GM18873 (cell line): Measurements from ENCODE around the gene OPCML.
A peak's percentile ranks its signal among the peaks of the same experiment; 100 is the strongest.

ENCODE experiments used
- ATAC-seq: cut with Tn5 transposase; IDR thresholded peaks from one replicate; pipeline ENCODE4 v1.9.1; 2021; ENCODE audit warnings: mild to moderate bottlenecking, moderate library complexity, moderate number of reproducible peaks; ENCODE audit not compliant: unreplicated experiment, low FRiP score

OPCML gene

DNA sequence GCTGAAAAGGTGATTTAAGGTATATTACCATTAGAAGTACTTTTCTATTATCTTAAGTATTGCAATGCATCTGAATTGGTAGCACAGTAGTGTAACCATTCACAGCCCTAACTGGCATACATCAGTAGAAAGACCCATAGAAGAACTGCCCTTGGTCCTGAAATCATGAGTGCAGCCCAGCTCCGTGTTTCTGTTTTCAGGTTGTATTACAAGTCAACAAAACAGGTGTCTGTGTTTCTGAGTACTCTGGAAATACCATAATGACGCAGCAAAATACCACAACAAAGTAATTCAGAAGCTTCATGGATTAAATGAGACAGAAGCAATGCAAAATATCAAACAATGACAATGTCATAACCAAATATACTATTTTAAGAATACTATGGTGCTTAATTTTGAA is 226.3 kb downstream of the OPCML start:
- ATAC-seq: no peak

- ATAC-seq: no peak
Observed at GRCh38 chr11:133305208-133305956, 226.9 kb downstream of the OPCML start.

DNA sequence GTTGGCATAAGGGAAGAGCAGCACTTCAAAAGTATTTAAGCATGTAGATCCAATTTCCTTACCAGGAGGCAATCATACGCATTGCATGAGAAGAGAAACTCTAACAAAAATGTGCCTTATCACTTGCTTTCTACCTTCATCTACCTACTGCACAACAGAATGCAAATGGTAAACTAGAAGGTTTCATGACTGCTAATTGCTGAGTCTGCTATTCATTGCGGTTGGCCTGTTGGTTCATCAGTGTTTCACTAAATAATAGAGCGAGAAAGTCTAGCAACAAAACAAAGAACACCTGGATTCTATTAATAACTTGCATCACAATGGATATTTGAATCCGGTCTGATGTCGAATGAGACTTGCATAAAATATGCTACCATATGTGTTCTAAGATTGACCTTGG is 229.0 kb downstream of the OPCML start:
- no peak for ATAC-seq

GRCh38 chr11:133302056-133302455 is 230.2 kb downstream of the OPCML start:
- ATAC-seq: no peak

DNA sequence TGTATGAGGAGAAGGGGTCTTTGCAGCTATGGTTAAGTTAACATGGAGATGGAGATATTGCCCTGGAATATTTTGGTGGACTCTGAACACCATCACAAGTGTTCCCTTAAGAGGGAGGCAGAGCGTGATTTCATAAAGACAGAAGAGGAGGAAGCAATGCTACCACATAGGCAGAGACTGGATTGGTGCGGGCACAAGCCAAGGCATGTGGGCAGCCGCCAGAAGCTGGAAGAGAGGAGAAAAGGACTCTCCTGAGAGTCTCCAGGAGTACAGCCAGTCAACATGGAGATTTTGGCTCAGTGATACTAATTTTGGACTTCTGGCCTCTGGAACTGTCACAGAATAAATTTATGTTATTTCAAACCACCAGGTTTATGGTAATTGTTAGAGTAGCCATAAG is 231.6 kb downstream of the OPCML start:
- ATAC-seq: no peak

GRCh38 chr11:133291780-133292179 is 240.5 kb downstream of the OPCML start:
- ATAC-seq: no peak

DNA sequence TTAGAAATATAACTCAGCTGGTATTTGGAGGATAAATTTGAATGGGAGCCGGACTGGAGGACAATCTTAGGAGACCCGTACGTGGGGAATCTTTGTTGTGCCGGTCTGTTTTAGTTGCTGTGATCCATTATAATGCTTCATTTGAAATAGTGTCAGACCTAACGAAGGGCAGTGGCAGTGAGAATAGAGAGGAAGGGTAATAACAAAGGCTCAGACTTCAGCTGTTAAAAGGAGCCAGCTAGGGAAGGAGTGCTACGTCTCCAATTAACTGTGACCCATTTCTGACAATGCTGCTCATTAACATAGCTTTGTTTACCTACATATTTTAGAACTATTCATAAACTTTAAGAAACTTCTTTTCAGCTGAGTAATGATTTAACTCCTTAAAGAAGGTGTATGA is 246.9 kb downstream of the OPCML start:
- no peak for ATAC-seq

DNA sequence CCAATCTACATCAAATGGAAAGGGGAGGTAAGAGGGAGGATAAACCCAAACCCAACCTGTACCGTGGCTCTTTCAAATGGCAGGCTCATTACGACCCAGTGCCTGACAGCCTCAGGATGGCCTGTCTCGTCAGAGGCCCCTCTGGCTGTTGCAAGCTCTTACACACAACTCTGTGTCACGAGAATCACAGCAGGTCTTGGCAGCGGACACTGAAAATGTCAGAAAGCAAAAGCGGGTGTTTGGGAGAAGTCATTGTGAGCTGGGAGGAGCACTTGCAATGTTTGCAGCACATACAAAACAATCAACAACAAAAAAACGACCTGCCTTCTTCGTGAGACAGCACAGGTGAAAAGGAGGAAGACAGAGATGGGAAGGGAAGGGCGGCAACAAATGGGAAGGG is 248.1 kb downstream of the OPCML start:
- ATAC-seq: no peak

GRCh38 chr11:133277886-133278285 is 254.4 kb downstream of the OPCML start:
- no peak for ATAC-seq

DNA sequence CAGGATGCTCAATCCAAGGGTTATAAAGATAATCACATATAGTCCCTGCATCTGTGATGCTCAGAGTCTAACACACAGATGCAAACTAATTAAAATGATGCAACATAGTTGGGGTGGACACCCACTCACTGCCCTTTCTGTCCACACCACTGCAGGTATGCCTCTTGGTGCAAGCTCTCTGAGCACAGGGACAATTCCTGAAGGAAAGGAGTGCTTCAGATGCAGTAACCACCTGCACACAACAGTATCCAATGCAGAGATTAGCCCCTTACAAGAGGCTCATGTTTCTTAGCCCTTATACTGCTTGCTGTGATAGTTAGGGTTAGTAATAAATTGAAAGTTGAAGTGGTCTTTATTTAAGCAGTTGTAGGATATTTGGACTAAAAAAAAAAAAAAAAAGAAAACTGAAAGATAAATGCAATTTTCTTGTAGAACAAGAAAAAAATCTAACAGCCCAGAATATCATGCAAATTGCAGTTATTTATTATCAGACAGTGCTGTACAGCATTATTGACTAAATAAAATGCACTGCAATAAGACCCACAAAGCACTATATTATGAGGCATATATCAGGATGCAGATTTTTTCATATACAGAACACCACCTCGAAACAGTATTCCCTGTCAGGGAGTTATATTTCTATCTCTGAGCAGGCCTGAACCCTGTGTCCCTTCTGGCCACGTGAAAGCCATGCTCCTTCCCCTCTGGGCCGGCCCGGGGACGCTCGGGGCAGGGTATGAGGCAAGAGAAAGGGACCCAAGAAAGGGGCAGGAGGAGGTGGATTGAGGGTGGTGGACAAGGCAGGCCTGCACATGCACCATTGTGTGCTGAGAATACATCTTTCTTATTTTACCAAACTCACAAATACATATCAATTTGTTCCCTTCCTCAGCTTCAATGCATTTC is 260.2 kb downstream of the OPCML start:
- ATAC-seq: no peak

DNA sequence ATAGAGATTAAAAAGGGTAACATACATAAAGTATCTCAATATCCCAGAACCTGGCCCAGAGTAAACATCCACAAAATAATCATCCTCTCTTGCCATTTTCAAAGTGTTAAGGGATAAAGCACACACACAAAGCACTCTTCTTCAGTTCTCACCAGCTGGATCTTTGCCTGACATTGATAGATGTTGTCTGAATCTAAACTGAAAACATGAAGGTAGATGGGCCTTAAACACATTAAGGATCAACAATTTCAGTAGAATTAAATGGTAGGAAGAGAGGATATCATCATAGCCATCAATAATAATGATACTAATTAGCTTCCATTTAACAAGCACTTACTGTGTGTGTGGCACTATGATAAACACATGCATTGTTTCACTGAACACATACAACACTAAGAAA is 261.1 kb downstream of the OPCML start:
- ATAC-seq: no peak

DNA sequence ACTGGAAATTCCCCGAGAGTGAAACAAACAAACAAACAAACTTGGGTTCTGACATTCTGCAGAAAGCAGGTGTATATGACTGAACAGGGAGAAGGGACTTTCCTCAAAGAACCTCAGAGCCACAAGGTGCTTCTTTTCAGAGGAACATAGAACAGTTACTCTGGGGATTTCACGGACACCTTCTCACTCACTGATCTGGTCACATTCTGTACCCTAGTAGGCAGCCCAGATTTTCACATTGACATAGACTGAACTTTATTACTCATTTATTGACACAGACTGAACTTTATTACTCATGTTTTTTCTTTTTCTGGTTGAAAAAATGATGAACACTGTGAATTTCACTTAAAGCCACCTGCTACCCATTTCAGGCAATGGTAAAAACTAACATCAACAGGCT is 263.0 kb downstream of the OPCML start:
- ATAC-seq: peak; percentile 99

DNA sequence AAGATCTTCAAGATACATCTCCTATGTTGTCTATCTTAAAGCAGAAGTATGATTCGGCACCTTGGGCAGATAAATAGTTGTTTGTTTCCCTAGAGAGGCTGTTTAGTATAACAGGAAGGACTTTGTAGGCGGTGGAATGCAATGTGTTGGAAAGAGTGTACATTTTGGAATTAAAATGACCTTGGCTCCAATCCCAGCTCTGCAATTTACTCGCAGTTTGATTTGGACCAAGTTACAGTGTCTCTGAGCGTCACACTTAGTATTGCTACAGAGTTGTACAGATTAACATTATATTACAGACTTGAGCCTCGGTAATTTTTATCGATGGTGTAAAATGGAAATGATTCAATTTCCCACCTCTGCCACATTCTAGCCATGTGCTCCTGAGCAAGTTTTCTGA is 265.3 kb downstream of the OPCML start:
- no peak for ATAC-seq

- ATAC-seq: no peak
Observed at GRCh38 chr11:133265530-133266035, 266.7 kb downstream of the OPCML start.

- no peak for ATAC-seq
Observed at GRCh38 chr11:133263332-133263731, 269.0 kb downstream of the OPCML start.

DNA sequence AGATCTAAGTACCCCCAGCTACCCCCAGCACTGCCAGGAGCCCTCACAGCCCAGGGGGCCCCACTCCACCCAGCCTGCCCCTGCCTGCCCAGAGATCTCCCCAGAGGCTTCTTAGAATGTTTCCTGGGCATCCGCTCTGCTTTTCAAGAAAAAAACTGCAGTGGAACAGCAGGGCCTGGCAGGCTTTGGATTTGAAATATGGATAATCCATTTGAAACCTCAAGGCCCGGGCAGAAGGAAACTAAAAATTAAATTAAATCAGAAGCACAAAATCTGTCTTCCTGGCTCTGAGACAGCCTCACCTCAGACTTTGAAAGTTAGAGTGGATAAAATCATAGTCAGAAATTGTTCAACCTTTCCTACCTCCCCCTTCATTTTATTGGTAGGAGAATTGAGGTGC is 273.6 kb downstream of the OPCML start:
- ATAC-seq: no peak

GRCh38 chr11:133254601-133255000 is 277.7 kb downstream of the OPCML start:
- no peak for ATAC-seq

GRCh38 chr11:133253570-133253969 is 278.7 kb downstream of the OPCML start:
- ATAC-seq: no peak

DNA sequence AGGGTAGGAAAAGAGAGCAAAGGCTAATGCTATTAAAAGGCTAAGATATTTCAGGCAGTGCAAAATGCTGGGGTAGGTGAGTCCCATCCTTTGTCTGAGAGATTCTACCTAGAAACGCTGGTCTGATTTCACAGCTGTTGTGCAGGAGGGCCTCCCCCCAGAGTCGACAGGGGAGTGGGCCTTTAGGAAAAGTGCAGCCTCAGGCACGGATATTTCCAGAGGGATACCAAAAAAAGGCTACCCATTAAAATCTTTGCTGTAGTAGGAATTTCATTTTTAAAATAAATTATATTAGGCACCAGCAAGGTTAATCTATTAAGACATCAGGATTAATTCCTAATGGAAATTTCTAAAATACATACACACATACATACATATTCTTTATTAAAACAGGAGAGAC is 280.5 kb downstream of the OPCML start:
- no peak for ATAC-seq

DNA sequence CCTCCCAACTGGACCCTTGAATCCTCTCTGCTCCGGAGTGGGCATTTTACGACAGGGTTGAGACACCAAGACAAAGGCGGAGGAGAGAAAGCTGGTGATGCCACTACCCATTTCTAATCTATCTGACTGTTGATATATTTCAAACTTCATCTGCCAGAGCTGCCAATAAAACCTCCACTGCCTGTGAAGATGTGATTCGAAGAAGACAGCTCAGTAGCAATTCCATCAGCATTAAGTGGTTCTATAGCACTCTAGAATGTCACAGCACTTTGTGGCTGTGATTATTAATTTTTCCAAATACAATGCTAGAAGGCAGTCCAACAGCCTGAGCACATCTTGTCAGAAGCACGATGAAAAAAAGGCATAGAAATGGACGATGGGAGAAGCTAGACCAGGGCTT is 282.8 kb downstream of the OPCML start:
- no peak for ATAC-seq

- no peak for ATAC-seq
Observed at GRCh38 chr11:133249065-133249464, 283.2 kb downstream of the OPCML start.

DNA sequence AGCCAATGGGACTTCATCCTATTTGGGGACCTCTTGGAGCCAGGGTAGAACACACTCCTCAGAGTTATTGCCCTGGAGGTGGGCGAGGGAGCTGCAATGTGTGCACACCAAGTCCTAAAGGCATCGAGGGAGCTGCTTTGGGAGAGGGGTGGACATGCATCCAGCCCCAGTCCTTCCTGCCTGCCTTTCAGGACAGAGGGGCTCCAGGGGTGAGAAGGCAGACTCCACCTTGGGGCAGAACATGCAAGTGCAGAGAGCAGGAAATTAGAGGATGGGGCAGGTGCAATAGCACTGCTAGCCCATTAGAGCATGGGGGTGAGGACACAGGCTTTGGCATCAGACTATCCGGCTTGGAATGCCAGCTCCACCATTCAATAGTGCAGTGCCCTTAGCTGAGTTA is 288.5 kb downstream of the OPCML start:
- ATAC-seq: no peak
